NB4 (cell line): ENCODE measurements around the gene WDR37.

ENCODE experiments used
- DNase-seq: peaks from one replicate; pipeline ENCODE4 v3.0.0; 2010; ENCODE audit warnings: low read depth
- H3K4me3 ChIP-seq: one replicate; pipeline ENCODE4 v1.5.1; 2011; ENCODE audit warnings: mild to moderate bottlenecking, low read depth, low read length, moderate library complexity
- MYC ChIP-seq: IDR thresholded peaks from 2 replicates; pipeline ENCODE4 v1.6.1; 2011; ENCODE audit warnings: low read depth, low read length
- POLR2A ChIP-seq: IDR thresholded peaks from 2 replicates; pipeline ENCODE4 v1.6.1; 2011; ENCODE audit warnings: mild to moderate bottlenecking; ENCODE audit not compliant: insufficient read length; ENCODE audit errors: extremely low read depth
- TF ChIP-seq, protein P1 (sequence below): IDR thresholded peaks from one replicate; pipeline ENCODE4 v1.5.1; 2012; ENCODE audit warnings: low read depth, low read length
- TF ChIP-seq, protein P2 (sequence below): IDR thresholded peaks from 2 replicates; pipeline ENCODE4 v1.6.1; 2011; ENCODE audit warnings: low read depth, low read length

WDR37 gene

DNA sequence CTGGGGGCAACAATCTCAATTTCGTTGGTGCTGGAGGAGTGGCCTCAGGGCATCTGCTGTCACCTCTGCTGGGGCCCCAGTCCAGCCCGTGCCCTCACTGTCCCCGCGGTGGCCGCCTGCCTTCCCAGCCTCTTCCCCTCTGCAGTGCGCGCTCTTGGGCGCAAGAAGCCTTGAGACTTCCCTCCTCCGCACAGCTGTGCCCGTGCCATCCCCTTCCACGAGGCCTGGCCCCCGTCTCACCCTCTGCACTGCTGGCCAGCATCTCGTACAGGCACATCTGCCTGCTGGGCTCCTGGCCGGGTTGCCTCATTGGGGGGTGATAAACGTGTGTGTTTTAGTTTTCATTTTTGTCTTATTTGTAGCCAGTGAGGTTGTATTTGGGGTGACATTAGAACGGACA lies 44.5 kb upstream of the WDR37 start:
- no peak for DNase-seq
- no peak overlapping the region for H3K4me3 ChIP-seq
- no peak for TF ChIP-seq POLR2A
- TF ChIP-seq, protein P1, sequence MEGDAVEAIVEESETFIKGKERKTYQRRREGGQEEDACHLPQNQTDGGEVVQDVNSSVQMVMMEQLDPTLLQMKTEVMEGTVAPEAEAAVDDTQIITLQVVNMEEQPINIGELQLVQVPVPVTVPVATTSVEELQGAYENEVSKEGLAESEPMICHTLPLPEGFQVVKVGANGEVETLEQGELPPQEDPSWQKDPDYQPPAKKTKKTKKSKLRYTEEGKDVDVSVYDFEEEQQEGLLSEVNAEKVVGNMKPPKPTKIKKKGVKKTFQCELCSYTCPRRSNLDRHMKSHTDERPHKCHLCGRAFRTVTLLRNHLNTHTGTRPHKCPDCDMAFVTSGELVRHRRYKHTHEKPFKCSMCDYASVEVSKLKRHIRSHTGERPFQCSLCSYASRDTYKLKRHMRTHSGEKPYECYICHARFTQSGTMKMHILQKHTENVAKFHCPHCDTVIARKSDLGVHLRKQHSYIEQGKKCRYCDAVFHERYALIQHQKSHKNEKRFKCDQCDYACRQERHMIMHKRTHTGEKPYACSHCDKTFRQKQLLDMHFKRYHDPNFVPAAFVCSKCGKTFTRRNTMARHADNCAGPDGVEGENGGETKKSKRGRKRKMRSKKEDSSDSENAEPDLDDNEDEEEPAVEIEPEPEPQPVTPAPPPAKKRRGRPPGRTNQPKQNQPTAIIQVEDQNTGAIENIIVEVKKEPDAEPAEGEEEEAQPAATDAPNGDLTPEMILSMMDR, result no peak
- no peak for TF ChIP-seq MYC
- TF ChIP-seq, protein P2, sequence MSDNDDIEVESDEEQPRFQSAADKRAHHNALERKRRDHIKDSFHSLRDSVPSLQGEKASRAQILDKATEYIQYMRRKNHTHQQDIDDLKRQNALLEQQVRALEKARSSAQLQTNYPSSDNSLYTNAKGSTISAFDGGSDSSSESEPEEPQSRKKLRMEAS, result no peak

DNA sequence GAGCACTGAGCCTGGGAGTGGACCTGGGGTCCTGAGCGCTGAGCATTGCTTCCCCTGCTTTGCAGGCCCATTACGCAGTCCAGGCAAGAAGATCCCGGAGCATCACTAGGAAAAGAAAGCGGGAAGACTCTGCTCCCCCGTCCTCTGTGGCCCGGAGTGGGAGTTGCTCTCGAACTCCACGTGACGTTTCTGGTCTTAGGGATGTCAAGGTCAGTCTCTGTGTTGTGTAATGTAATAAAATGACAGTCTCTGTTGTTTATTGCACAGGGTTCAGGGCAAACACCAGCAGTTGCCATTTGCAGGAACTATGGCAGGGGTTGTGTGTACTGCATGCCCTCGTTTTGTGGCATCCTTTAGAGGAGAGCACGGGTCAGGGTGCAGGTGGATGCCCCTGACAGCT lies 40.5 kb upstream of the WDR37 start:
- TF ChIP-seq, protein P2, result no peak
- TF ChIP-seq, protein P1, result no peak
- TF ChIP-seq MYC, result no peak
- TF ChIP-seq POLR2A, result no peak
- no peak for DNase-seq
- H3K4me3 ChIP-seq, result no peak overlapping the region

DNA sequence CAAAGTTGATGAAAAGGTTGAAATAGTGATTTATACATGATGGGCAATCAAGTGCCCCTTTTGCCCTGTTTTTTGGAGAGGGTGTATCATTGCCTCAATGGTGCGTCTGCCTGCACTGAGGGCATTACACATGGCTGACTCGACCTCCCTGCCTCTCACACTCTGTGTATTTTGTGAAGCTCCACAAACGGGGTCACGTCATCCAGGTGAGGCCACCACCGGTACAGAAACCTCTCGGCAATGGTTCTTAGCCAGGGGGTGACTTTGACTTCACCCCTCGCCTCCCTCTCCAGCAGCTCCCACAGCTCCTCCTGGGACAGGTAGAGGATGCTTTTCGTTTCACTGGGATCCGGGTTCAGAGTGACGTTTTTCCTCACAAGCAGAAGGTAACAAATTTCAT lies 36.8 kb upstream of the WDR37 start:
- TF ChIP-seq, protein P2, result no peak
- TF ChIP-seq MYC (no peak), POLR2A (no peak)
- TF ChIP-seq, protein P1, result no peak
- DNase-seq, result no peak
- no peak overlapping the region for H3K4me3 ChIP-seq

DNA sequence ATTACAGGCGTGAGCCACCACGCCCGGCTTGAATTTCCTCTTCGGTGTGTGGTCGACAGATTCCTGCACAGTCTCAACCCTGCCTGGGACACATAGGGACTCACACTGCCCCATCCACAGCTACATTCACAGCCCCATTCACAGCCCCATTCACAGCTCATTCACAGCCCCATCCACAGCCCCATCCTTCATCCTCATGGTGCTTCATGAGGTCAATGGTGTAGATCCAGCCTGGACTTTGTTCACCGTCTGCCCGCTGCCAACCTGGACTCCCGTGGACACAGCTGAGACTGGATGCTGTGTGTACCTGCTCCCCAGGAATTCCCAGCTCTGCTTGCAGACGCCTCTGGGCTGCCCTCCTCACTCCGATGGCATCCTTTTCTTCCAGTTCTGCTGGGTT lies 35.7 kb upstream of the WDR37 start:
- no peak for DNase-seq
- TF ChIP-seq, protein P2, result no peak
- TF ChIP-seq POLR2A (no peak), MYC (no peak)
- no peak overlapping the region for H3K4me3 ChIP-seq

DNA sequence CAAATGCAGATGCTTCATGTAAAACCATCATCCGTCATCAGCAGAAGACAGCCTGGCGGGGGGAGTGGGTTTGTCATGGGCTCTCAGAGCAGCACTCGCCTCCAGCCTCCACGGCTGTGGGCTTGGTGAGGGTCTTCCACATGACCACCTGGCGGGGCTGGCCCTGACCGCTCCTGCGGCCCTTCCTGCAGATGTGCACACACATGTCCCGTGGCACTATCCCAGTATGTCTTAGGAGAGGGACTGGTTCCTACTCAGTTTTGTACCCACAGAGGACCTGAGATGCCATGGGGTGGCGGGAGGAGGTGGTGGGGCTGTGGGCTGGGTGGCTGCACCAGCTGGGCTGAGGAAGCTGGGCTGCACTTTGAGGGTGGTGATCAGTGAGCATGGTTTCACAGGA lies 35.2 kb upstream of the WDR37 start:
- DNase-seq, result no peak
- H3K4me3 ChIP-seq, result no peak overlapping the region
- TF ChIP-seq, protein P2, result no peak
- no peak for TF ChIP-seq MYC
- no peak for TF ChIP-seq POLR2A
- TF ChIP-seq, protein P1, result no peak

DNA sequence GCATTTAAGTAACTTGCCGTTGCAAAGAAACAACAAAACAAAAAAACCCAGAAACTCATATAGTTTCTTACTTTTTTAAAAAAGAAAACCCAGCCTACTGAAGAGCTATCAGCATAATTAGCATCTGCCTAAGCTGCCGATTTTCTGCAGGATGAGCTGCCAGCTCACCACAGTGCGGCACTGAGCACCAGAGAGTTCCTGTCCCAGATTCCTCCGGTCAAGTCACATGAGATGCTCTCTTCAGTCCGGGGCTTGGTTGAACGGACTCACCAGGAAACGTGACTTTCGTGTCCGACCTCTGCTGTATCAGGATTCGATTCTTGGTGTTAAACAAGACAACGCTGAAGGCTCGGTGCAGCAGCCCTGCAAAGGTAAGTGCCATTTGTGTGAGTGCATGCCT lies 33.8 kb upstream of the WDR37 start:
- no peak for TF ChIP-seq MYC
- TF ChIP-seq, protein P1, result no peak
- TF ChIP-seq, protein P2, result no peak
- H3K4me3 ChIP-seq, result no peak overlapping the region
- DNase-seq, result no peak
